Loucy (cell line): ENCODE results near the gene PHACTR3.

Experiments
- H2AFZ ChIP-seq: fragments of 200-600 bp; sonication (generic); 2 replicates; pipeline ENCODE4 v1.6.0; 2016; ENCODE audit warnings: antibody characterized with exemption, mild to moderate bottlenecking, low read length, moderate library complexity
- H3F3A ChIP-seq: fragments of 200-600 bp; 2 replicates; pipeline ENCODE4 v1.6.0; 2016; ENCODE audit warnings: antibody characterized with exemption, low read depth, mild to moderate bottlenecking
- H3K27me3 ChIP-seq: fragments of 200-600 bp; sonication (generic); 2 replicates; pipeline ENCODE4 v1.6.1; 2014; ENCODE audit warnings: low read length, mild to moderate bottlenecking; ENCODE audit not compliant: insufficient read depth, poor library complexity, severe bottlenecking
- H3K36me3 ChIP-seq: fragments of 200-600 bp; sonication (generic); 2 replicates; pipeline ENCODE4 v1.6.1; 2016; ENCODE audit warnings: low read length; ENCODE audit not compliant: insufficient read depth
- H3K4me1 ChIP-seq: fragments of 200-600 bp; sonication (generic); 2 replicates; pipeline ENCODE4 v1.5.1; 2014; ENCODE audit warnings: low read length, mild to moderate bottlenecking; ENCODE audit not compliant: insufficient read depth, poor library complexity, severe bottlenecking
- H3K4me2 ChIP-seq: fragments of 200-600 bp; sonication (generic); 2 replicates; pipeline ENCODE4 v1.6.0; 2014; ENCODE audit warnings: antibody characterized with exemption, low read length, low read depth, mild to moderate bottlenecking; ENCODE audit not compliant: poor library complexity, severe bottlenecking
- H3K4me3 ChIP-seq: fragments of 200-600 bp; sonication (generic); 2 replicates; pipeline ENCODE4 v1.5.1; 2014; ENCODE audit warnings: low read length, mild to moderate bottlenecking, mixed read lengths; ENCODE audit not compliant: poor library complexity, severe bottlenecking
- H3K79me2 ChIP-seq: fragments of 200-600 bp; sonication (generic); 2 replicates; pipeline ENCODE4 v1.6.1; 2014; ENCODE audit warnings: low read length; ENCODE audit not compliant: insufficient read depth
- H3K9ac ChIP-seq: fragments of 200-600 bp; sonication (generic); 2 replicates; pipeline ENCODE4 v1.6.0; 2014; ENCODE audit warnings: mild to moderate bottlenecking, low read depth, low read length, moderate library complexity; ENCODE audit not compliant: poor library complexity, severe bottlenecking
- H3K9me2 ChIP-seq: fragments of 200-600 bp; sonication (generic); replicated peaks from 2 replicates; pipeline ENCODE4 v1.6.1; 2016; ENCODE audit warnings: low read depth, low read length, mixed read lengths
- H3K9me3 ChIP-seq: fragments of 200-600 bp; sonication (generic); 2 replicates; pipeline ENCODE4 v1.6.1; 2014; ENCODE audit warnings: mild to moderate bottlenecking, antibody characterized with exemption, low read length, low read depth; ENCODE audit not compliant: insufficient read depth
- H4K20me1 ChIP-seq: fragments of 200-600 bp; sonication (generic); 2 replicates; pipeline ENCODE4 v1.6.0; 2014; ENCODE audit warnings: antibody characterized with exemption, low read length, mild to moderate bottlenecking; ENCODE audit not compliant: insufficient read depth, poor library complexity, severe bottlenecking
- CTCF ChIP-seq: fragments of 200-600 bp; sonication (generic); conservative IDR thresholded peaks from 2 replicates; pipeline ENCODE4 v1.5.1; 2014; ENCODE audit warnings: mild to moderate bottlenecking, antibody characterized with exemption, low read length
- EZH2phosphoT487 ChIP-seq: fragments of 200-600 bp; IDR thresholded peaks from 2 replicates; pipeline ENCODE4 v1.6.1; 2018; ENCODE audit warnings: antibody characterized with exemption, mild to moderate bottlenecking, moderate library complexity, borderline replicate concordance

PHACTR3 gene

GRCh38 chr20:59822291-59823029 lies 218.1 kb downstream of the PHACTR3 start:
- H2AFZ ChIP-seq = no peak overlapping the region
- H3K4me3 ChIP-seq = no peak overlapping the region
- no peaks in the 10 kb centered on the region for H3K9me3 ChIP-seq
- no peaks in the 10 kb centered on the region for H3K9me2 ChIP-seq
- H3K36me3 ChIP-seq = peaks cover 23% of the 10 kb centered on the region; the same call in 1 of the 2 replicates
- no peaks in the 10 kb centered on the region for H3K27me3 ChIP-seq
- no peak for TF ChIP-seq CTCF
- TF ChIP-seq EZH2phosphoT487 = no peak
- no peak overlapping the region for H3K9ac ChIP-seq
- H3F3A ChIP-seq = no peaks in the 10 kb centered on the region
- no peaks in the 10 kb centered on the region for H3K4me1 ChIP-seq
- H4K20me1 ChIP-seq = no peaks in the 10 kb centered on the region
- no peaks in the 10 kb centered on the region for H3K79me2 ChIP-seq
- no peak overlapping the region for H3K4me2 ChIP-seq

DNA sequence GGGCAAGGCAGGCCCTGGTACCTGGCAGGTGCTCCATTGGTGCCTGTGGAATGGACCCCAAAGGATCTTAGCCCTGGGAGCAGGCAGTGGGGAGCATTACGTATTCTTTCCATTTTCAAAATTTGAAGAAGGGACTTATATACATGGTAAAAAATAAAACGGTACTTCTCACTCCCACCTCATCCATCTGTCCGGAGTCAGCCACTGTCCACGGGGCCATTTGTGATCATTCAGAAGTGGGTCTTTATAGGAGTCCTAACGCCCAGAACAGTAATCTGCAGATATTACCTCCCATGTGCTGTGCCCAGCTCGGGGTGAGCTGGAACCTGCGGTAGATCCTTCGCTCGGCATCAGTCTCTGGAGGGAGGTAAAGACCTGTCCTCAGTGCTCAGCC lies 218.7 kb downstream of the PHACTR3 start:
- no peaks in the 10 kb centered on the region for H3K9me3 ChIP-seq
- H3K4me1 ChIP-seq = no peaks in the 10 kb centered on the region
- H3K9me2 ChIP-seq = no peaks in the 10 kb centered on the region
- no peak overlapping the region for H3K9ac ChIP-seq
- H3K79me2 ChIP-seq = no peaks in the 10 kb centered on the region
- H4K20me1 ChIP-seq = no peaks in the 10 kb centered on the region
- H3K4me3 ChIP-seq = no peak overlapping the region
- H3K4me2 ChIP-seq = no peak overlapping the region
- no peak for TF ChIP-seq EZH2phosphoT487
- TF ChIP-seq CTCF = no peak
- no peaks in the 10 kb centered on the region for H3K27me3 ChIP-seq
- no peak overlapping the region for H2AFZ ChIP-seq
- H3K36me3 ChIP-seq = peaks cover 23% of the 10 kb centered on the region; the same call in 1 of the 2 replicates
- H3F3A ChIP-seq = no peaks in the 10 kb centered on the region

GRCh38 chr20:59823491-59824259 lies 219.3 kb downstream of the PHACTR3 start:
- no peaks in the 10 kb centered on the region for H3F3A ChIP-seq
- TF ChIP-seq EZH2phosphoT487 (no peak), CTCF (no peak)
- no peaks in the 10 kb centered on the region for H3K27me3 ChIP-seq
- H4K20me1 ChIP-seq = no peaks in the 10 kb centered on the region
- no peaks in the 10 kb centered on the region for H3K4me1 ChIP-seq
- H2AFZ ChIP-seq = no peak overlapping the region
- no peak overlapping the region for H3K4me2 ChIP-seq
- H3K9me2 ChIP-seq = no peaks in the 10 kb centered on the region
- H3K9me3 ChIP-seq = no peaks in the 10 kb centered on the region
- H3K36me3 ChIP-seq = peaks cover 17% of the 10 kb centered on the region; the same call in 1 of the 2 replicates
- no peak overlapping the region for H3K9ac ChIP-seq
- H3K4me3 ChIP-seq = no peak overlapping the region
- no peaks in the 10 kb centered on the region for H3K79me2 ChIP-seq
